Panc1 (cell line): Measurements from ENCODE around the gene TM9SF4. TPM values are rescaled to one million over a fixed set of nuclear protein-coding genes. Genes with fewer than 3 reads are reported as not detected.

Source experiments
- ATAC-seq: fragments of 200-7000 bp; cut with Tn5 transposase; 2 replicates; pipeline ENCODE4 v1.9.1; 2020; ENCODE audit warnings: mild to moderate bottlenecking, moderate library complexity
- BruUV-seq: library from RNA; stranded (reverse); fragments of 400-500 nt; replicated peaks from 2 replicates; lab custom pipeline; 2021; lab: Mats Ljungman, UMichigan
- CTCF ChIA-PET: fragments of 300-600 bp; sonication (Branson Sonifier 250); formaldehyde crosslinking; loops from one replicate; lab custom pipeline; 2022; ENCODE audit warnings: antibody characterized with exemption; lab: Charles Lee
- POLR2A ChIA-PET: fragments of 300-600 bp; sonication (Branson Sonifier 250); formaldehyde crosslinking; loops from one replicate; lab custom pipeline; 2022; ENCODE audit warnings: antibody characterized with exemption; lab: Charles Lee
- DNase-seq: peaks from one replicate; pipeline ENCODE4 v3.0.0-alpha.2; 2010; ENCODE audit warnings: low read depth, low spot score
- H3K27ac ChIP-seq: 2 replicates; pipeline ENCODE4 v1.5.1; 2011; ENCODE audit warnings: mild to moderate bottlenecking, low read length, inconsistent platforms
- H3K27me3 ChIP-seq: fragments of 200-500 bp; sonication (Bioruptor generic); 2 replicates; pipeline ENCODE4 v1.6.0; 2014; ENCODE audit warnings: low read length, inconsistent platforms; ENCODE audit not compliant: control insufficient read depth, insufficient read depth
- H3K36me3 ChIP-seq: fragments of 200-500 bp; sonication (Bioruptor generic); 2 replicates; pipeline ENCODE4 v1.5.1; 2014; ENCODE audit warnings: inconsistent platforms, mild to moderate bottlenecking, low read length, moderate library complexity; ENCODE audit not compliant: control insufficient read depth, insufficient read depth
- H3K4me1 ChIP-seq: 2 replicates; pipeline ENCODE4 v1.5.1; 2011; ENCODE audit warnings: inconsistent platforms, mild to moderate bottlenecking, low read length, moderate library complexity; ENCODE audit not compliant: control insufficient read depth, insufficient read depth
- H3K4me3 ChIP-seq, 2 experiments: 2 replicates each; pipeline ENCODE4 v1.5.1; 2011 to 2012; ENCODE audit warnings: low read depth in 2 of 2, low read length in 2 of 2, mild to moderate bottlenecking in 2 of 2, inconsistent platforms in 1 of 2, moderate library complexity in 1 of 2
- H3K9me3 ChIP-seq: fragments of 200-500 bp; sonication (Bioruptor generic); 2 replicates; pipeline ENCODE4 v1.5.1; 2014; ENCODE audit warnings: low read depth, mild to moderate bottlenecking, inconsistent platforms, low read length, moderate library complexity; ENCODE audit not compliant: control insufficient read depth, insufficient read depth
- POLR2AphosphoS5 ChIP-seq: IDR thresholded peaks from 2 replicates; pipeline ENCODE4 v1.6.1; 2012; ENCODE audit warnings: mild to moderate bottlenecking, low read depth, low read length, moderate library complexity
- REST ChIP-seq, 2 experiments: IDR thresholded peaks; 2 replicates each; pipeline ENCODE4 v1.6.1; 2011 to 2012; ENCODE audit warnings: low read depth in 2 of 2, control low read depth in 1 of 2, low read length in 1 of 2, mild to moderate bottlenecking in 1 of 2, moderate library complexity in 1 of 2; ENCODE audit not compliant: insufficient read depth in 1 of 2
- SIN3A ChIP-seq: IDR thresholded peaks from 2 replicates; pipeline ENCODE4 v1.6.1; 2012; ENCODE audit warnings: low read depth, mild to moderate bottlenecking, low read length, moderate library complexity, borderline replicate concordance; ENCODE audit not compliant: insufficient read depth
- TCF7L2 ChIP-seq: IDR thresholded peaks from 2 replicates; pipeline ENCODE4 v1.6.1; 2011; ENCODE audit warnings: mild to moderate bottlenecking, low read depth, low read length, inconsistent platforms
- in situ Hi-C: cut with HindIII; loops from 2 replicates; pipeline ENCODE4 v1.10.0; 2016; ENCODE audit warnings: low sequenced_read_pairs, low pct_unique_long_range_greater_than_20kb
- intact Hi-C: fragments of 100-400 bp; cut with micrococcal nuclease; formaldehyde crosslinking; loops from one replicate; pipeline ENCODE4 v1.10.0; 2022; ENCODE audit not compliant: unreplicated experiment
- total RNA-seq: library from RNA; stranded (reverse); gene quantifications from one replicate; pipeline ENCODE4 v1.2.1, GENCODE V29; 2021; ENCODE audit not compliant: unreplicated experiment
- TF ChIP-seq, protein P1 (sequence below): fragments of 450-650 bp; IDR thresholded peaks from 2 replicates; pipeline ENCODE4 v1.5.1; 2017; ENCODE audit warnings: mild to moderate bottlenecking

The TM9SF4 gene
- total RNA-seq, 1 experiment from 2014 or later, result 180 TPM

DNA sequence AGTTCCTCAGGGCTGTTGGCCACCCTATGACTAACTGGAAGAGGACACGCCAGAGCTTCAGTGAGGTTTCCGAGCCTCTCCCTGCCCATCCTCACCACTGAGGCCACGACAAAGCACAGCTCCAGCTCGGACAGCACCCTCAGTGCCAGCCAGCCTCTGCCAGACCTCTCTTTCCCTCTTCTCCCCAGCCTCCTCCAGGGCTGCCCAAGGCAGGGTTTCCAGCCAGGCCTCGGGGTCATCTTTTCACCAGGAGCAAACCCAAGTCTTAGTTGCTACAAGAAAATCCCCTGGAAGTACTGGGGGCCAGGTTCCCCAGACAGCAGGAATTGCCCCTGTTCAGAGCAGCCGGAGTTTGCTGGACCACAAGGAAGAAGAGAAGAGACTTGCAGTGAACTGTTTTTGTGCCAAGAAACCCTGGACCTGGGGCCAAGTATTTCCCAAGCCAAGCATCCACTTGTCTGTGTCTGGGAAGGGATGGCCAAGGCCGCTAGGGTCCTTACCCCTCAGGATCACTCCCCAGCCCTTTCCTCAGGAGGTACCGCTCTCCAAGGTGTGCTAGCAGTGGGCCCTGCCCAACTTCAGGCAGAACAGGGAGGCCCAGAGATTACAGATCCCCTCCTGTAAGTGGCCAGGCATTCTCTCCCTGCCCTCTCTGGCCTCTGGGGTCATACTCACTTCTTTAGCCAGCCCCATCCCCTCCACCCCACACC is 56.5 kb downstream of the TM9SF4 start:
- in situ Hi-C loops, result no loop called here
- H3K36me3 ChIP-seq, result peaks cover 23% of the 10 kb centered on the region
- ChIA-PET CTCF (no interaction called here), POLR2A (no interaction called here)
- H3K4me1 ChIP-seq, result no peaks in the 10 kb centered on the region
- TF ChIP-seq SIN3A, result no peak
- TF ChIP-seq REST (IDR thresholded peaks at IDR 0.05; ENCODE audit: insufficient read depth in 1 of 2, low read depth in 2 of 2, low read length in 1 of 2), result no peak
- TF ChIP-seq TCF7L2, result no peak
- no peak for TF ChIP-seq POLR2AphosphoS5
- TF ChIP-seq, protein P1, sequence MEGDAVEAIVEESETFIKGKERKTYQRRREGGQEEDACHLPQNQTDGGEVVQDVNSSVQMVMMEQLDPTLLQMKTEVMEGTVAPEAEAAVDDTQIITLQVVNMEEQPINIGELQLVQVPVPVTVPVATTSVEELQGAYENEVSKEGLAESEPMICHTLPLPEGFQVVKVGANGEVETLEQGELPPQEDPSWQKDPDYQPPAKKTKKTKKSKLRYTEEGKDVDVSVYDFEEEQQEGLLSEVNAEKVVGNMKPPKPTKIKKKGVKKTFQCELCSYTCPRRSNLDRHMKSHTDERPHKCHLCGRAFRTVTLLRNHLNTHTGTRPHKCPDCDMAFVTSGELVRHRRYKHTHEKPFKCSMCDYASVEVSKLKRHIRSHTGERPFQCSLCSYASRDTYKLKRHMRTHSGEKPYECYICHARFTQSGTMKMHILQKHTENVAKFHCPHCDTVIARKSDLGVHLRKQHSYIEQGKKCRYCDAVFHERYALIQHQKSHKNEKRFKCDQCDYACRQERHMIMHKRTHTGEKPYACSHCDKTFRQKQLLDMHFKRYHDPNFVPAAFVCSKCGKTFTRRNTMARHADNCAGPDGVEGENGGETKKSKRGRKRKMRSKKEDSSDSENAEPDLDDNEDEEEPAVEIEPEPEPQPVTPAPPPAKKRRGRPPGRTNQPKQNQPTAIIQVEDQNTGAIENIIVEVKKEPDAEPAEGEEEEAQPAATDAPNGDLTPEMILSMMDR, result no peak
- TSS peak; percentile 80 for BruUV-seq
- intact Hi-C loops, result no loop called here
- peak; percentile 27; the same call in 1 of the 2 replicates for ATAC-seq
- no peaks in the 10 kb centered on the region for H3K9me3 ChIP-seq
- no peak overlapping the region for H3K27ac ChIP-seq
- no peak for DNase-seq
- H3K27me3 ChIP-seq, result no peaks in the 10 kb centered on the region
- no peak overlapping the region for H3K4me3 ChIP-seq

- TF ChIP-seq POLR2AphosphoS5, result no peak
- TF ChIP-seq SIN3A, result no peak
- TF ChIP-seq TCF7L2, result no peak
- TF ChIP-seq, protein P1, result no peak
- TF ChIP-seq REST (IDR thresholded peaks at IDR 0.05; ENCODE audit: insufficient read depth in 1 of 2, low read depth in 2 of 2, low read length in 1 of 2), result no peak
- H3K4me1 ChIP-seq, result no peaks in the 10 kb centered on the region
- ATAC-seq (no peak), DNase-seq (no peak)
- BruUV-seq, result no TSS peak
- H3K9me3 ChIP-seq, result no peaks in the 10 kb centered on the region
- ChIA-PET CTCF (no interaction called here), POLR2A (no interaction called here)
- peaks cover 13% of the 10 kb centered on the region; the same call in 1 of the 2 replicates for H3K36me3 ChIP-seq
- in situ Hi-C loops (no loop called here), intact Hi-C loops (no loop called here)
- H3K4me3 ChIP-seq, result no peak overlapping the region
- H3K27ac ChIP-seq, result no peak overlapping the region
- no peaks in the 10 kb centered on the region for H3K27me3 ChIP-seq
These were observed 58.0 kb downstream of the TM9SF4 start for GRCh38 chr20:32167552-32167951.
